ENCODE data around the gene BAIAP3. TPM values are rescaled to one million over a fixed set of nuclear protein-coding genes. Genes with fewer than 3 reads are reported as not detected.

Gene BAIAP3
- total and polyA plus RNA-seq, 2 experiments from 2014 or later, result 0.23 to 0.86 TPM

DNA sequence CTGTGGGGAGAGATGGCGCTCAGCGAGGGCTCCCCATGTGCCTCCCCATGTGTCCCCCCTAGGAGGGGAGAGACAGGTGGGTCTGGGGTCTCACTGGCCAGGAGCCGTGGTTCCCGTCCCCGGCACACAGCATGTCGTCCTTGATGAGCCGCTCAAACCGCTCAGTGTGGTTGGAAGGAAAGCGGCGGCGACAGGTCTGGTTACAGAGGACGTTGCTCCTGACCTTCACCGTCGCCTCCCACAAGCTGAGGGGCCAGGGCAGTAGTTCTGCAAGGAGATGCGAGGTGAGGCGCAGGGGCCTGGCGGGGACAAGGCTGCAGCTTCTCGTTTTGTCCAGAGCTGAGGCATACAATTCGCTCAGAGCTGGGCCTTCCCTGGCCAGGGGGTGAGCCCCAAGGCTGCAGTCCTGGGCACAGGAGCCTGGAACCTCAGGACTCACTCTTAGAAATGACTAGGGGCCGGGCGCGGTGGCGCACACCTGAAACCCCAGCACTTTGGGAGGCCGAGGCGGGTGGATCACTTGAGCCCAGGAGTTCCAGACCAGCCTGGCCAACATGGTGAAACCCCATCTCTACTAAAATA is 46.8 kb upstream of the BAIAP3 start:
- Histone ChIP-seq H3K36me3 (ENCODE audit: low read depth) (no peaks in the 10 kb centered on the region), H4K20me1 (ENCODE audit: insufficient read depth) (no peaks in the 10 kb centered on the region), H3K4me3 (no peak overlapping the region), H3K9ac (no peak overlapping the region), H3F3A (ENCODE audit: insufficient read depth) (no peaks in the 10 kb centered on the region), H2AFZ (no peak overlapping the region), H3K4me1 (ENCODE audit: insufficient read depth) (no peaks in the 10 kb centered on the region; the same call in 1 of the 2 replicates), H3K27ac (no peak overlapping the region), H3K4me2 (ENCODE audit: unreplicated experiment) (no peak overlapping the region), H3K9me3 (ENCODE audit: low read depth) (no peaks in the 10 kb centered on the region), H3K27me3 (replicated peaks; ENCODE audit: insufficient read depth) (peaks cover 37% of the 10 kb centered on the region), H3K9me2 (ENCODE audit: insufficient read depth) (no peaks in the 10 kb centered on the region), H3K79me2 (ENCODE audit: insufficient read depth) (no peaks in the 10 kb centered on the region)
- 68 to 75% methylated on average over 25 of the region's 25 CpGs for WGBS, 2 experiments (ENCODE audit: low coverage in 1 of 2, low lambda C conversion rate in 2 of 2, missing lambda C conversion rate in 2 of 2)
- DNase-seq, result no peak
- in situ Hi-C loops (cut with MboI), result no loop called here
- TF ChIP-seq EZH2 (IDR thresholded peaks at IDR 0.05; ENCODE audit: insufficient read depth, poor library complexity, severe bottlenecking), result no peak
- TF ChIP-seq EZH2phosphoT487 (IDR thresholded peaks at IDR 0.05; ENCODE audit: insufficient read depth, low read depth), result no peak

DNA sequence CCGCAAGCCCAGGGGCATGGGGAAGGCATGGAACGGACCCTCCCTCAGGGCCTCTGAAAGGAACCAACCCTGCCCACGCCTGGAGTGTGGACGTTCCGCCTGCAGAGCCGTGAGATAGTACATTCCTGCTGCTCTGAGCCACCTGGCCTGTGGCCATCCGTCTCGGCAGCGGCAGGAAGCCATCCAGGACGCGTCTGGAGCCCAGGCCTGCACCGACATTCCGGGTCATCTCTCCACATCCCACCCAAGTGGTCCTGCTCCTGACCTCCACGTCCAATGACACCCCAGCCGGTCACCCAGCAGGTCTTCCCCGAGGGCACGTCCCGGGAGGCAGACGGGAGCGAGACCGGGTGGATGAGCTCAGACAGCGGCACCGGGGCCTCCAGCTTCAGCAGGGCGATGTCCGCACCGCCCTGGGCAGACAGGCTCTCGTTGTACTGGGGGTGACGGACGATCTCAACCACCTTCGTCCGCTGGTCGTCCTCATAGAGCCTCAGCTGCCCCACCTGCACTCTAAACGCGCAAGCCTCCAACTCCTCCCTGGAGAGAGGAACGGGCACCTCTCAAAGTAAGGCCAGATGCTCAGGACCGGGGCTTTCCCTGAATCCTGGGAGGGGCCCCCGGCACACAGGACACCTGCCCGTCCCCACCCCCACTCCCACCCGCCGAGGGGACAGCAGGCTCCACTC is 45.3 kb upstream of the BAIAP3 start:
- Histone ChIP-seq H3K9me2 (ENCODE audit: insufficient read depth) (no peaks in the 10 kb centered on the region), H3K9me3 (ENCODE audit: low read depth) (no peaks in the 10 kb centered on the region), H3K27ac (no peak overlapping the region), H3F3A (ENCODE audit: insufficient read depth) (no peaks in the 10 kb centered on the region), H4K20me1 (ENCODE audit: insufficient read depth) (no peaks in the 10 kb centered on the region), H3K36me3 (ENCODE audit: low read depth) (no peaks in the 10 kb centered on the region), H3K79me2 (ENCODE audit: insufficient read depth) (no peaks in the 10 kb centered on the region), H2AFZ (no peak overlapping the region), H3K4me1 (ENCODE audit: insufficient read depth) (no peaks in the 10 kb centered on the region; the same call in 1 of the 2 replicates), H3K4me3 (no peak overlapping the region), H3K27me3 (replicated peaks; ENCODE audit: insufficient read depth) (peaks cover 37% of the 10 kb centered on the region), H3K9ac (no peak overlapping the region), H3K4me2 (ENCODE audit: unreplicated experiment) (no peak overlapping the region)
- DNase-seq, result peak; percentile 64
- in situ Hi-C loops (cut with MboI), result no loop called here
- 27 to 36% methylated on average over 33 to 40 of the region's 40 CpGs for WGBS, 2 experiments (ENCODE audit: low coverage in 1 of 2, low lambda C conversion rate in 2 of 2, missing lambda C conversion rate in 2 of 2)
- no peak for TF ChIP-seq EZH2phosphoT487 (IDR thresholded peaks at IDR 0.05; ENCODE audit: insufficient read depth, low read depth)
- TF ChIP-seq EZH2 (IDR thresholded peaks at IDR 0.05; ENCODE audit: insufficient read depth, poor library complexity, severe bottlenecking), result no peak

GRCh38 chr16:1288813-1289476 is 44.5 kb upstream of the BAIAP3 start:
- no peak overlapping the region for H3K4me3 ChIP-seq
- TF ChIP-seq EZH2 (IDR thresholded peaks at IDR 0.05; ENCODE audit: insufficient read depth, poor library complexity, severe bottlenecking) (no peak), EZH2phosphoT487 (IDR thresholded peaks at IDR 0.05; ENCODE audit: insufficient read depth, low read depth) (no peak)
- in situ Hi-C loops (cut with MboI), result no loop called here
- H3K4me1 ChIP-seq (ENCODE audit: insufficient read depth), result no peaks in the 10 kb centered on the region; the same call in 1 of the 2 replicates
- H3K9me3 ChIP-seq (ENCODE audit: low read depth), result no peaks in the 10 kb centered on the region
- no peaks in the 10 kb centered on the region for H3K36me3 ChIP-seq (ENCODE audit: low read depth)
- peaks cover 43% of the 10 kb centered on the region for H3K27me3 ChIP-seq (replicated peaks; ENCODE audit: insufficient read depth)
- no peak overlapping the region for H2AFZ ChIP-seq
- no peak overlapping the region for H3K9ac ChIP-seq
- H3K79me2 ChIP-seq (ENCODE audit: insufficient read depth), result no peaks in the 10 kb centered on the region
- H3K27ac ChIP-seq, result no peak overlapping the region
- H3F3A ChIP-seq (ENCODE audit: insufficient read depth), result no peaks in the 10 kb centered on the region
- WGBS, 2 experiments (ENCODE audit: low coverage in 1 of 2, low lambda C conversion rate in 2 of 2, missing lambda C conversion rate in 2 of 2), result 14 to 15% methylated on average over 15 to 16 of the region's 20 CpGs
- DNase-seq, result no peak
- no peaks in the 10 kb centered on the region for H3K9me2 ChIP-seq (ENCODE audit: insufficient read depth)
- H4K20me1 ChIP-seq (ENCODE audit: insufficient read depth), result no peaks in the 10 kb centered on the region
- no peak overlapping the region for H3K4me2 ChIP-seq (ENCODE audit: unreplicated experiment)

GRCh38 chr16:1289477-1289866 is 44.0 kb upstream of the BAIAP3 start:
- 9% methylated on average over 8 to 17 of the region's 17 CpGs for WGBS, 2 experiments (ENCODE audit: low coverage in 1 of 2, low lambda C conversion rate in 2 of 2, missing lambda C conversion rate in 2 of 2)
- Histone ChIP-seq H3F3A (ENCODE audit: insufficient read depth) (no peaks in the 10 kb centered on the region), H3K4me2 (ENCODE audit: unreplicated experiment) (no peak overlapping the region), H3K9me2 (ENCODE audit: insufficient read depth) (no peaks in the 10 kb centered on the region), H3K27me3 (replicated peaks; ENCODE audit: insufficient read depth) (peaks cover 43% of the 10 kb centered on the region), H2AFZ (no peak overlapping the region), H3K27ac (no peak overlapping the region), H3K4me1 (ENCODE audit: insufficient read depth) (no peaks in the 10 kb centered on the region; the same call in 1 of the 2 replicates), H4K20me1 (ENCODE audit: insufficient read depth) (no peaks in the 10 kb centered on the region), H3K4me3 (no peak overlapping the region), H3K36me3 (ENCODE audit: low read depth) (no peaks in the 10 kb centered on the region), H3K9me3 (ENCODE audit: low read depth) (no peaks in the 10 kb centered on the region), H3K9ac (no peak overlapping the region), H3K79me2 (ENCODE audit: insufficient read depth) (no peaks in the 10 kb centered on the region)
- in situ Hi-C loops (cut with MboI), result no loop called here
- TF ChIP-seq EZH2phosphoT487 (IDR thresholded peaks at IDR 0.05; ENCODE audit: insufficient read depth, low read depth) (no peak), EZH2 (IDR thresholded peaks at IDR 0.05; ENCODE audit: insufficient read depth, poor library complexity, severe bottlenecking) (no peak)
- DNase-seq, result no peak
